CD8-positive, alpha-beta memory T cell (primary cell): ENCODE results near the gene C2orf66. TPM values are rescaled to one million over a fixed set of nuclear protein-coding genes. Genes with fewer than 3 reads are reported as not detected.

Experiments used
- CTCF ChIA-PET: fragments of 350-600 bp; sonication (Branson Sonifier 250); formaldehyde crosslinking; loops from one replicate; lab custom pipeline; 2021; ENCODE audit warnings: antibody characterized with exemption; lab: Charles Lee
- POLR2A ChIA-PET: fragments of 350-600 bp; sonication (Branson Sonifier 250); formaldehyde crosslinking; loops from one replicate; lab custom pipeline; 2021; ENCODE audit warnings: antibody characterized with exemption; lab: Charles Lee
- DNase-seq, 5 donors: peaks; one replicate each; pipeline versions ENCODE4 v3.0.0 to v3.0.0-alpha.2; 2020 to 2022; ENCODE audit warnings: mixed read lengths in 1 of 5
- H3K27ac ChIP-seq: one replicate; pipeline ENCODE4 v1.7.0; 2013; ENCODE audit warnings: low read depth, mild to moderate bottlenecking, low read length, moderate library complexity
- H3K27me3 ChIP-seq: 2 replicates; pipeline ENCODE4 v1.7.0; 2013; ENCODE audit warnings: low read length, mild to moderate bottlenecking; ENCODE audit not compliant: insufficient read depth, poor library complexity, severe bottlenecking
- H3K36me3 ChIP-seq: 2 replicates; pipeline ENCODE4 v1.7.0; 2013; ENCODE audit warnings: mild to moderate bottlenecking, low read length, moderate library complexity; ENCODE audit not compliant: insufficient read depth
- H3K4me1 ChIP-seq: 2 replicates; pipeline ENCODE4 v1.7.0; 2013; ENCODE audit warnings: mild to moderate bottlenecking, low read length, moderate library complexity; ENCODE audit not compliant: insufficient read depth
- H3K4me3 ChIP-seq: 2 replicates; pipeline ENCODE4 v1.7.0; 2013; ENCODE audit warnings: mild to moderate bottlenecking, low read length
- H3K9me3 ChIP-seq: 2 replicates; pipeline ENCODE4 v1.7.0; 2013; ENCODE audit warnings: mild to moderate bottlenecking, low read length
- H3K27ac Mint-ChIP-seq, 8 donors: one replicate each; pipeline ENCODE4 v1.8.0; 2020 to 2021; ENCODE audit warnings: mixed read lengths in 8 of 8, mild to moderate bottlenecking in 6 of 8, inconsistent platforms in 3 of 8, moderate library complexity in 3 of 8
- H3K27me3 Mint-ChIP-seq, 2 donors: one replicate each; pipeline ENCODE4 v1.8.0; 2020 to 2021; ENCODE audit warnings: mixed read lengths in 2 of 2, mild to moderate bottlenecking in 1 of 2, moderate library complexity in 1 of 2
- H3K36me3 Mint-ChIP-seq, 3 donors: one replicate each; pipeline ENCODE4 v1.8.0; 2020 to 2021; ENCODE audit warnings: mixed read lengths in 3 of 3, inconsistent platforms in 1 of 3, mild to moderate bottlenecking in 1 of 3
- H3K4me1 Mint-ChIP-seq, 3 donors: one replicate each; pipeline ENCODE4 v1.8.0; 2020 to 2021; ENCODE audit warnings: mixed read lengths in 3 of 3, inconsistent platforms in 1 of 3, mild to moderate bottlenecking in 1 of 3
- H3K4me3 Mint-ChIP-seq, 7 donors: one replicate each; pipeline ENCODE4 v1.8.0; 2020 to 2021; ENCODE audit warnings: mixed read lengths in 7 of 7, mild to moderate bottlenecking in 6 of 7, moderate library complexity in 4 of 7, inconsistent platforms in 2 of 7
- H3K9me3 Mint-ChIP-seq, 5 donors: one replicate each; pipeline ENCODE4 v1.8.0; 2020 to 2022; ENCODE audit warnings: mixed read lengths in 5 of 5, mild to moderate bottlenecking in 3 of 5, moderate library complexity in 2 of 5, inconsistent platforms in 1 of 5
- polyA plus RNA-seq: library from polyadenylated mRNA; unstranded; fragments of 300-500 nt; fragmentation: Illumina TruSeq; gene quantifications from one replicate; pipeline ENCODE4 v1.2.3, GENCODE V29; 2021
- total RNA-seq, 2 experiments: library from RNA; stranded (reverse); gene quantifications; one replicate each; pipeline ENCODE4 v1.2.3, GENCODE V29; 2021

The C2orf66 gene
- not detected for total RNA-seq
- not detected for polyA plus RNA-seq

- Histone ChIP-seq H3K36me3 (no peaks in the 10 kb centered on the region), H3K27me3 (peaks cover 14% of the 10 kb centered on the region), H3K4me3 (no peak within 1 kb of the TSS), H3K9me3 (no peaks in the 10 kb centered on the region), H3K27ac (no peak within 1 kb of the TSS), H3K4me1 (no peaks in the 10 kb centered on the region)
- ChIA-PET POLR2A (no interaction called here), CTCF (interaction anchor here (1.1 to 1.2 kb wide), 2 partner anchors 8 to 10 kb away, joined by 3 read pairs; partner anchors contain the start of gene GTF3C3)
- Mint-ChIP-seq H3K4me3 (no peak within 1 kb of the TSS), H3K27me3 (peaks cover 12 to 58% of the 10 kb centered on the region in 2 donors), H3K27ac (no peak within 1 kb of the TSS), H3K36me3 (peaks cover 0 to 9% (median 0%) of the 10 kb centered on the region in 3 donors), H3K4me1 (no peaks in the 10 kb centered on the region), H3K9me3 (peaks cover 0 to 8% (median 3%) of the 10 kb centered on the region in 5 donors)
- no peak for DNase-seq
Measured at GRCh38 chr2:196809260-196809659, at the start of gene C2orf66. Gene C2orf66 (minus strand): TSS chr2:196809355. CDS start chr2:196809336, 19 bp downstream.

- no peaks in the 10 kb centered on the region for H3K4me1 Mint-ChIP-seq
- H3K27ac Mint-ChIP-seq: no peak overlapping the region
- H3K27me3 Mint-ChIP-seq: no peaks in the 10 kb centered on the region
- no peak overlapping the region for H3K4me3 Mint-ChIP-seq
- ChIA-PET POLR2A (no interaction called here), CTCF (no interaction called here)
- Histone ChIP-seq H3K27ac (no peak overlapping the region), H3K4me3 (no peak overlapping the region), H3K27me3 (no peaks in the 10 kb centered on the region), H3K4me1 (no peaks in the 10 kb centered on the region), H3K9me3 (no peaks in the 10 kb centered on the region), H3K36me3 (no peaks in the 10 kb centered on the region)
- DNase-seq: no peak
- H3K36me3 Mint-ChIP-seq: peaks cover 14 to 28% (median 25%) of the 10 kb centered on the region in 3 donors
- H3K9me3 Mint-ChIP-seq: peaks cover 4 to 18% (median 13%) of the 10 kb centered on the region in 5 donors
Measured at GRCh38 chr2:196854629-196855028, 45.5 kb upstream of the C2orf66 start.

GRCh38 chr2:196853301-196854087 is 44.3 kb upstream of the C2orf66 start:
- Mint-ChIP-seq H3K36me3 (peaks cover 11 to 19% (median 16%) of the 10 kb centered on the region in 3 donors), H3K27me3 (no peaks in the 10 kb centered on the region), H3K27ac (no peak overlapping the region), H3K4me1 (no peaks in the 10 kb centered on the region), H3K4me3 (no peak overlapping the region), H3K9me3 (peaks cover under 1 to 7% (median 2%) of the 10 kb centered on the region in 5 donors)
- Histone ChIP-seq H3K36me3 (no peaks in the 10 kb centered on the region), H3K4me1 (no peaks in the 10 kb centered on the region), H3K9me3 (no peaks in the 10 kb centered on the region), H3K4me3 (no peak overlapping the region), H3K27ac (no peak overlapping the region), H3K27me3 (no peaks in the 10 kb centered on the region)
- ChIA-PET POLR2A (no interaction called here), CTCF (no interaction called here)
- no peak for DNase-seq

GRCh38 chr2:196851088-196851487 is 41.9 kb upstream of the C2orf66 start:
- Histone ChIP-seq H3K36me3 (no peaks in the 10 kb centered on the region), H3K4me3 (no peak overlapping the region), H3K9me3 (no peaks in the 10 kb centered on the region), H3K4me1 (no peaks in the 10 kb centered on the region), H3K27me3 (no peaks in the 10 kb centered on the region), H3K27ac (no peak overlapping the region)
- CTCF ChIA-PET: no interaction called here
- Mint-ChIP-seq H3K27ac (peak overlapping the region in 1 of 8 donors; percentile 1), H3K36me3 (peaks cover 0 to 6% (median 3%) of the 10 kb centered on the region in 3 donors), H3K27me3 (no peaks in the 10 kb centered on the region), H3K4me3 (no peak overlapping the region), H3K4me1 (peaks cover 5 to 6% (median 5%) of the 10 kb centered on the region in 3 donors), H3K9me3 (no peaks in the 10 kb centered on the region)
- POLR2A ChIA-PET: no interaction called here
- no peak for DNase-seq

- Histone ChIP-seq H3K27ac (no peak overlapping the region), H3K36me3 (no peaks in the 10 kb centered on the region), H3K9me3 (no peaks in the 10 kb centered on the region), H3K4me3 (no peak overlapping the region), H3K4me1 (no peaks in the 10 kb centered on the region), H3K27me3 (no peaks in the 10 kb centered on the region)
- no peak for DNase-seq
- ChIA-PET CTCF (no interaction called here), POLR2A (no interaction called here)
- Mint-ChIP-seq H3K36me3 (peaks cover 0 to 6% (median 3%) of the 10 kb centered on the region in 3 donors), H3K4me1 (peaks cover 9 to 15% (median 11%) of the 10 kb centered on the region in 3 donors), H3K27me3 (no peaks in the 10 kb centered on the region), H3K9me3 (no peaks in the 10 kb centered on the region), H3K27ac (no peak overlapping the region), H3K4me3 (no peak overlapping the region)
Measured at GRCh38 chr2:196849895-196850294, 40.7 kb upstream of the C2orf66 start.

GRCh38 chr2:196846295-196846694 is 37.1 kb upstream of the C2orf66 start:
- Mint-ChIP-seq H3K27me3 (no peaks in the 10 kb centered on the region), H3K4me3 (no peak overlapping the region), H3K36me3 (peaks cover 0 to 17% (median 2%) of the 10 kb centered on the region in 3 donors), H3K27ac (no peak overlapping the region), H3K4me1 (peaks cover 9 to 15% (median 11%) of the 10 kb centered on the region in 3 donors), H3K9me3 (no peaks in the 10 kb centered on the region)
- no peaks in the 10 kb centered on the region for H3K36me3 ChIP-seq
- no peak overlapping the region for H3K4me3 ChIP-seq
- DNase-seq: no peak
- no peaks in the 10 kb centered on the region for H3K27me3 ChIP-seq
- ChIA-PET CTCF (no interaction called here), POLR2A (no interaction called here)
- H3K27ac ChIP-seq: no peak overlapping the region
- H3K9me3 ChIP-seq: no peaks in the 10 kb centered on the region
- no peaks in the 10 kb centered on the region for H3K4me1 ChIP-seq

- H3K9me3 Mint-ChIP-seq: no peaks in the 10 kb centered on the region
- H3K27me3 ChIP-seq: no peaks in the 10 kb centered on the region
- H3K4me1 ChIP-seq: no peaks in the 10 kb centered on the region
- CTCF ChIA-PET: no interaction called here
- no peaks in the 10 kb centered on the region for H3K36me3 ChIP-seq
- no peak overlapping the region for H3K27ac ChIP-seq
- no peak overlapping the region for H3K4me3 ChIP-seq
- H3K27ac Mint-ChIP-seq: peak overlapping the region in 1 of 8 donors; percentile 1
- POLR2A ChIA-PET: no interaction called here
- H3K4me3 Mint-ChIP-seq: no peak overlapping the region
- DNase-seq: no peak
- peaks cover 9 to 15% (median 11%) of the 10 kb centered on the region in 3 donors for H3K4me1 Mint-ChIP-seq
- H3K9me3 ChIP-seq: no peaks in the 10 kb centered on the region
- peaks cover 0 to 24% (median 7%) of the 10 kb centered on the region in 3 donors for H3K36me3 Mint-ChIP-seq
- H3K27me3 Mint-ChIP-seq: no peaks in the 10 kb centered on the region
Measured at GRCh38 chr2:196845371-196845770, 36.2 kb upstream of the C2orf66 start.

- Histone ChIP-seq H3K4me1 (no peaks in the 10 kb centered on the region), H3K27ac (no peak overlapping the region), H3K36me3 (no peaks in the 10 kb centered on the region), H3K4me3 (no peak overlapping the region), H3K27me3 (no peaks in the 10 kb centered on the region), H3K9me3 (no peaks in the 10 kb centered on the region)
- DNase-seq: no peak
- ChIA-PET CTCF (no interaction called here), POLR2A (no interaction called here)
- H3K4me3 Mint-ChIP-seq: no peak overlapping the region
- H3K27ac Mint-ChIP-seq: no peak overlapping the region
- H3K36me3 Mint-ChIP-seq: peaks cover 5 to 32% (median 10%) of the 10 kb centered on the region in 3 donors
- H3K27me3 Mint-ChIP-seq: no peaks in the 10 kb centered on the region
- H3K9me3 Mint-ChIP-seq: no peaks in the 10 kb centered on the region
- no peaks in the 10 kb centered on the region for H3K4me1 Mint-ChIP-seq
Measured at GRCh38 chr2:196840171-196840570, 31.0 kb upstream of the C2orf66 start.
